HEK293 (cell line): ENCODE results near the gene CST7.

Experiments used
- CTCF ChIA-PET: fragments of 350-600 bp; formaldehyde crosslinking; extraction: SDS; loops from one replicate; lab custom pipeline; 2021; ENCODE audit warnings: antibody characterized with exemption; lab: Yijun Ruan, JAX
- POLR2A ChIA-PET: fragments of 300-600 bp; formaldehyde crosslinking; extraction: SDS; loops from one replicate; lab custom pipeline; 2020; ENCODE audit warnings: antibody characterized with exemption, inconsistent platforms; lab: Yijun Ruan, JAX
- H3K27ac ChIP-seq: fragments of 200-500 bp; sonication (Bioruptor generic); 2 replicates; pipeline ENCODE4 v1.5.1; 2014; ENCODE audit warnings: low read depth, low read length, control low read depth, inconsistent platforms; ENCODE audit errors: extremely low read depth
- H3K36me3 ChIP-seq, 2 experiments: fragments of 200-500 bp in 1 of 2; sonication (Bioruptor generic) in 1 of 2; 1 replicate in 1 of 2; 2 replicates in 1 of 2; pipeline ENCODE4 v1.5.1; 2014 to 2017; ENCODE audit warnings: inconsistent platforms in 2 of 2, low read length in 2 of 2; ENCODE audit not compliant: control insufficient read depth in 2 of 2, insufficient read depth in 1 of 2
- H3K4me1 ChIP-seq: fragments of 200-500 bp; sonication (Bioruptor generic); 2 replicates; pipeline ENCODE4 v1.5.1; 2014; ENCODE audit warnings: mild to moderate bottlenecking, low read length, inconsistent platforms; ENCODE audit not compliant: control insufficient read depth, insufficient read depth
- H3K4me3 ChIP-seq: 2 replicates; pipeline ENCODE4 v1.5.1; 2011; ENCODE audit warnings: low read depth, mild to moderate bottlenecking, control low read depth, low read length, moderate library complexity
- H3K9me3 ChIP-seq: fragments of 200-500 bp; sonication (Bioruptor generic); 2 replicates; pipeline ENCODE4 v1.5.1; 2014; ENCODE audit warnings: low read depth, low read length, inconsistent platforms; ENCODE audit not compliant: control insufficient read depth, insufficient read depth
- MYNN ChIP-seq: fragments of 450-650 bp; formaldehyde crosslinking; IDR thresholded peaks from 2 replicates; pipeline ENCODE4 v1.5.1; 2016; ENCODE audit warnings: missing biosample characterization, missing genetic modification characterization, borderline replicate concordance
- OSR2 ChIP-seq: fragments of 450-650 bp; formaldehyde crosslinking; IDR thresholded peaks from 2 replicates; pipeline ENCODE4 v1.5.1; 2016; ENCODE audit warnings: missing biosample characterization, missing genetic modification characterization
- PRDM2 ChIP-seq: fragments of 450-650 bp; formaldehyde crosslinking; IDR thresholded peaks from 2 replicates; pipeline ENCODE4 v1.5.1; 2016; ENCODE audit warnings: missing biosample characterization, missing genetic modification characterization, borderline replicate concordance
- REST ChIP-seq: fragments of 450-650 bp; formaldehyde crosslinking; IDR thresholded peaks from 2 replicates; pipeline ENCODE4 v1.5.1; 2016; ENCODE audit warnings: missing biosample characterization, missing genetic modification characterization
- SETDB1 ChIP-seq: IDR thresholded peaks from one replicate; pipeline ENCODE4 v1.6.1; 2017; ENCODE audit warnings: mild to moderate bottlenecking, low read length, moderate library complexity, mixed read lengths; ENCODE audit not compliant: insufficient read length
- SP2 ChIP-seq: fragments of 450-650 bp; formaldehyde crosslinking; IDR thresholded peaks from 2 replicates; pipeline ENCODE4 v1.5.1; 2016; ENCODE audit warnings: missing biosample characterization, missing genetic modification characterization
- ZBTB17 ChIP-seq: fragments of 450-650 bp; formaldehyde crosslinking; IDR thresholded peaks from 2 replicates; pipeline ENCODE4 v1.5.1; 2016; ENCODE audit warnings: missing biosample characterization, missing genetic modification characterization
- ZFP41 ChIP-seq: fragments of 450-650 bp; formaldehyde crosslinking; IDR thresholded peaks from 2 replicates; pipeline ENCODE4 v1.5.1; 2016; ENCODE audit warnings: missing biosample characterization, missing genetic modification characterization, borderline replicate concordance
- ZNF18 ChIP-seq: fragments of 450-650 bp; formaldehyde crosslinking; IDR thresholded peaks from 2 replicates; pipeline ENCODE4 v1.5.1; 2016; ENCODE audit warnings: missing biosample characterization, missing genetic modification characterization
- ZNF23 ChIP-seq: fragments of 450-650 bp; formaldehyde crosslinking; IDR thresholded peaks from 2 replicates; pipeline ENCODE4 v1.5.1; 2016; ENCODE audit warnings: missing biosample characterization, missing genetic modification characterization, borderline replicate concordance
- ZNF518A ChIP-seq: fragments of 450-650 bp; formaldehyde crosslinking; conservative IDR thresholded peaks from 2 replicates; pipeline ENCODE4 v1.5.1; 2016; ENCODE audit warnings: low read depth, missing biosample characterization, missing genetic modification characterization
- ZNF624 ChIP-seq: fragments of 450-650 bp; formaldehyde crosslinking; IDR thresholded peaks from 2 replicates; pipeline ENCODE4 v1.5.1; 2017; ENCODE audit warnings: missing biosample characterization, missing genetic modification characterization
- ZNF639 ChIP-seq: fragments of 450-650 bp; formaldehyde crosslinking; IDR thresholded peaks from 2 replicates; pipeline ENCODE4 v1.5.1; 2016; ENCODE audit warnings: missing biosample characterization, missing genetic modification characterization
- ZNF830 ChIP-seq: fragments of 450-650 bp; IDR thresholded peaks from 2 replicates; pipeline ENCODE4 v1.5.0; 2018; ENCODE audit warnings: missing biosample characterization, missing genetic modification characterization, low read depth, mild to moderate bottlenecking, moderate library complexity
- ZSCAN16 ChIP-seq: fragments of 450-650 bp; formaldehyde crosslinking; IDR thresholded peaks from 2 replicates; pipeline ENCODE4 v1.5.1; 2016; ENCODE audit warnings: missing biosample characterization, missing genetic modification characterization
- ZSCAN18 ChIP-seq: fragments of 450-650 bp; formaldehyde crosslinking; IDR thresholded peaks from 2 replicates; pipeline ENCODE4 v1.5.1; 2016; ENCODE audit warnings: missing biosample characterization, missing genetic modification characterization

Gene CST7

GRCh38 chr20:24962182-24962492 lies 13.1 kb downstream of the CST7 start (continued):
- TF ChIP-seq PRDM2 (tag by site-specific recombination), result no peak

- Histone ChIP-seq H3K27ac (no peak overlapping the region), H3K4me3 (no peak overlapping the region), H3K36me3 (peaks cover 0 to 83% of the 10 kb centered on the region in 2 experiments; a peak in 1 of 3 replicates), H3K4me1 (no peaks in the 10 kb centered on the region), H3K9me3 (no peaks in the 10 kb centered on the region)
- ChIA-PET CTCF (interaction anchor here (0.5 kb wide), 1 partner anchor 21 kb away, joined by 4 read pairs; no protein-coding TSS in a partner anchor), POLR2A (no interaction called here)
- TF ChIP-seq ZNF624 (tag by site-specific recombination) (no peak), ZBTB17 (tag by site-specific recombination) (no peak), ZFP41 (tag by site-specific recombination) (no peak), OSR2 (tag by site-specific recombination) (no peak), ZNF639 (tag by site-specific recombination) (no peak), ZNF830 (no peak), ZNF518A (tag by site-specific recombination) (no peak), ZNF23 (no peak), SP2 (no peak), REST (tag by site-specific recombination) (no peak), ZSCAN18 (tag by site-specific recombination) (no peak), SETDB1 (no peak), ZNF18 (tag by site-specific recombination) (no peak), MYNN (tag by site-specific recombination) (no peak), ZSCAN16 (no peak)
Observed at GRCh38 chr20:24962510-24962909, 13.4 kb downstream of the CST7 start.
